Calu3 (cell line): ENCODE measurements around the gene THSD7B. TPM values are rescaled to one million over a fixed set of nuclear protein-coding genes. Genes with fewer than 3 reads are reported as not detected.

Experiments used
- BruUV-seq: library from RNA; stranded (reverse); fragments of 400-500 nt; replicated peaks from 2 replicates; lab custom pipeline; 2021; lab: Mats Ljungman, UMichigan
- CTCF ChIA-PET: fragments of 300-600 bp; sonication (Branson Sonifier 250); formaldehyde crosslinking; loops from one replicate; lab custom pipeline; 2022; ENCODE audit warnings: antibody characterized with exemption; lab: Charles Lee
- DNase-seq: peaks from one replicate; pipeline ENCODE4 v3.0.0; 2022
- H3K27ac Mint-ChIP-seq: one replicate; pipeline ENCODE4 v1.8.0; 2022; ENCODE audit warnings: mixed read lengths; ENCODE audit not compliant: unreplicated experiment
- H3K27me3 Mint-ChIP-seq: one replicate; pipeline ENCODE4 v1.8.0; 2022; ENCODE audit warnings: mixed read lengths; ENCODE audit not compliant: unreplicated experiment
- H3K36me3 Mint-ChIP-seq: one replicate; pipeline ENCODE4 v1.8.0; 2022; ENCODE audit warnings: mild to moderate bottlenecking, moderate library complexity, mixed read lengths; ENCODE audit not compliant: insufficient read depth, unreplicated experiment
- H3K4me1 Mint-ChIP-seq: one replicate; pipeline ENCODE4 v1.8.0; 2022; ENCODE audit warnings: mild to moderate bottlenecking, low read depth, mixed read lengths; ENCODE audit not compliant: unreplicated experiment
- H3K4me3 Mint-ChIP-seq: one replicate; pipeline ENCODE4 v1.8.0; 2022; ENCODE audit warnings: mild to moderate bottlenecking, low read depth, moderate library complexity, mixed read lengths; ENCODE audit not compliant: unreplicated experiment
- H3K9me3 Mint-ChIP-seq: one replicate; pipeline ENCODE4 v1.8.0; 2022; ENCODE audit warnings: low read depth, mixed read lengths; ENCODE audit not compliant: unreplicated experiment
- intact Hi-C: fragments of 100-400 bp; cut with micrococcal nuclease; formaldehyde crosslinking; loops from one replicate; pipeline ENCODE4 v1.10.0; 2022; ENCODE audit not compliant: unreplicated experiment
- total RNA-seq: library from RNA; stranded (reverse); gene quantifications from 2 replicates; pipeline ENCODE4 v1.2.3, GENCODE V29; 2022
- TF ChIP-seq, protein P1 (sequence below): fragments of 200-600 bp; IDR thresholded peaks from one replicate; pipeline ENCODE4 v1.8.0; 2022; ENCODE audit warnings: antibody characterized with exemption; ENCODE audit not compliant: unreplicated experiment

Gene THSD7B
- total RNA-seq, 1 experiment from 2014 or later = not detected

DNA sequence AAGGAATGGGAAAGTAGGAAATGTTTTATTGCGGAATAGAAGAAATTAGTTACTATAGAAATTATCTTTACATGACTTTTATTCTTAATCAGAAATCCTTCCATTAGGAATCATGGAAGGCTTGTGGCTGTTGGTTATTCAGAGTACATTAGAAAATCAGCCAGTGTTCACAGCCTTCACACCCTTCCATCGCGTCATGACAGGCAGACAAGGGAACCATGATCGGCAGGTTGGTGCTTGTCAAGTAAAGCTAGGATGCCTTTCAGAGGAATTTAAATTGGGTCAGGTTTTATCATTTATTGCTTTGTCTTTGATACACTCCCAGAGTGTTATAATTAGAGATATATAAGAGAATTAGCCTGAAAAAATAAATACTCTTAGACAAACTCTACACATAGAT, 400.6 kb downstream of the THSD7B start:
- CTCF ChIA-PET = no interaction called here
- intact Hi-C loops = no loop called here
- BruUV-seq = no TSS peak
- no peak for DNase-seq
- Mint-ChIP-seq H3K27ac (no peak overlapping the region), H3K27me3 (no peaks in the 10 kb centered on the region), H3K36me3 (no peaks in the 10 kb centered on the region), H3K4me1 (peaks cover 9% of the 10 kb centered on the region), H3K9me3 (peaks cover 6% of the 10 kb centered on the region), H3K4me3 (no peak overlapping the region)
- TF ChIP-seq, protein P1, sequence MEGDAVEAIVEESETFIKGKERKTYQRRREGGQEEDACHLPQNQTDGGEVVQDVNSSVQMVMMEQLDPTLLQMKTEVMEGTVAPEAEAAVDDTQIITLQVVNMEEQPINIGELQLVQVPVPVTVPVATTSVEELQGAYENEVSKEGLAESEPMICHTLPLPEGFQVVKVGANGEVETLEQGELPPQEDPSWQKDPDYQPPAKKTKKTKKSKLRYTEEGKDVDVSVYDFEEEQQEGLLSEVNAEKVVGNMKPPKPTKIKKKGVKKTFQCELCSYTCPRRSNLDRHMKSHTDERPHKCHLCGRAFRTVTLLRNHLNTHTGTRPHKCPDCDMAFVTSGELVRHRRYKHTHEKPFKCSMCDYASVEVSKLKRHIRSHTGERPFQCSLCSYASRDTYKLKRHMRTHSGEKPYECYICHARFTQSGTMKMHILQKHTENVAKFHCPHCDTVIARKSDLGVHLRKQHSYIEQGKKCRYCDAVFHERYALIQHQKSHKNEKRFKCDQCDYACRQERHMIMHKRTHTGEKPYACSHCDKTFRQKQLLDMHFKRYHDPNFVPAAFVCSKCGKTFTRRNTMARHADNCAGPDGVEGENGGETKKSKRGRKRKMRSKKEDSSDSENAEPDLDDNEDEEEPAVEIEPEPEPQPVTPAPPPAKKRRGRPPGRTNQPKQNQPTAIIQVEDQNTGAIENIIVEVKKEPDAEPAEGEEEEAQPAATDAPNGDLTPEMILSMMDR = no peak

DNA sequence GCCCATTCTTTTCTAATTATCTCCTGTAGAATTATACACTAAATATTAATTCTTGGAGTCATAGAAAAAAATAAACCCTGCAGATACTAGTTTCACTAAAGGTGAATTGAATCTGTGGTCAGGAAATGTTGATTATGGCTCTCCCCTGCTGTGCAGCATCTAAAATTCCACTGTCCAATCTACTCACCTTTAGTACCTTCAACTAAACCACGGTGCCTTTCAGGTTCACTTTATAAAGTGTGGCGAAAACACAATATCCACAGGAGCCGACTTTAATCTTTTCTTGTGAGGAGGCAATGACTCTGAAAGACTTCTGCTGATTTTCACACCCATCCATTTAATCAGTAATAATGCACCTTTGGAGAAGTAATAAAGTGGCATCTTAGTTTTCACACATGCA, 402.3 kb downstream of the THSD7B start:
- Mint-ChIP-seq H3K27ac (no peak overlapping the region), H3K36me3 (no peaks in the 10 kb centered on the region), H3K4me1 (peaks cover 19% of the 10 kb centered on the region), H3K4me3 (no peak overlapping the region), H3K27me3 (no peaks in the 10 kb centered on the region), H3K9me3 (peaks cover 6% of the 10 kb centered on the region)
- intact Hi-C loops = no loop called here
- DNase-seq = no peak
- TF ChIP-seq, protein P1 = no peak
- CTCF ChIA-PET = no interaction called here
- BruUV-seq = no TSS peak

DNA sequence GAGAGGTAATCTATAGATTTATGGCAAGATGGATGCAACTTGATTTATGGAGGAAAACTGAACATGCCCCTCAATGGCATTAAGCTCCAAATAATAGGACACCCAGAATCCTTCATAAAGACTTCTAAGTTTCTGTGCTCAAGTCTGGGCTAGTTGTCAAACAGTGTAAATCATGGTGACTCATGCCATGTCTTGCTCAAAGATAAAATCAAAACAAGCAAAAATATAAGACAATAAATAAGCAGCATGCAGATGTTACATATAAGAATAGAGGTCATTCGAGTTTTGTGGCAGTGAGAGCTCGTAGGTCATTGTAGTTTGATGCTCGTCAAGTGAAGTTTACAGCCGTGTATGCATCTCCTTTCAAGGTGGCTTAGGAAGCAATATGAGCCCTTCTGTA, 403.2 kb downstream of the THSD7B start:
- Mint-ChIP-seq H3K9me3 (peaks cover 2% of the 10 kb centered on the region), H3K4me3 (no peak overlapping the region), H3K27ac (no peak overlapping the region), H3K4me1 (peaks cover 24% of the 10 kb centered on the region), H3K27me3 (no peaks in the 10 kb centered on the region), H3K36me3 (no peaks in the 10 kb centered on the region)
- intact Hi-C loops = no loop called here
- DNase-seq = no peak
- TF ChIP-seq, protein P1 = no peak
- BruUV-seq = no TSS peak
- CTCF ChIA-PET = no interaction called here

DNA sequence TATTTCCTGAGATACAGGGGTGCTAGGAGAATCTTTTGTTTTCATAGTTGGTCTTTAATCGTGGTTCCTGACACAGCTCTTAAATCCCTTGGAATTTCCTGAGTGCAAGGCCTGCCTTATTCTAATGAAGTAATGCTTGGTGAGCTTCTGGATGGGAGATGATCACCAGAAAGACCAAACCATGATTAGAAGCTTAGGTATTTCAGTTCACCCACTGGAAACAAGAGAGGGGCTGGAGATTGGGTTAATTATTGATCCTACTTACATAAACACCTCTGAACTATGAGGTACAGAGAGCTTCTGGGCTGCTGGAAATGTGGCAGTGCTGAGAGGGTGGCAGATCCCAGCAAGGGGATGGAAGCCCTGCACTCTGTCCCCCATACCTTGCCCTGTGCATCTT, 406.8 kb downstream of the THSD7B start:
- H3K4me3 Mint-ChIP-seq = no peak overlapping the region
- intact Hi-C loops = loop anchor here (10.0 kb wide), 3 partner anchors 483 to 747 kb away; no protein-coding TSS in a partner anchor
- no peaks in the 10 kb centered on the region for H3K27me3 Mint-ChIP-seq
- peaks cover 32% of the 10 kb centered on the region for H3K4me1 Mint-ChIP-seq
- TF ChIP-seq, protein P1 = no peak
- DNase-seq = peak; percentile 4
- H3K36me3 Mint-ChIP-seq = no peaks in the 10 kb centered on the region
- no TSS peak for BruUV-seq
- H3K9me3 Mint-ChIP-seq = no peaks in the 10 kb centered on the region
- CTCF ChIA-PET = interaction anchor here (1.0 kb wide), 1 partner anchor 20 kb away, joined by 3 read pairs; no protein-coding TSS in a partner anchor
- no peak overlapping the region for H3K27ac Mint-ChIP-seq
